Measurements from ENCODE around the gene WAPL.

GRCh38 chr10:86443069-86443468, 78.5 kb downstream of the WAPL start:
- TF ChIP-seq CTCF (conservative IDR thresholded peaks at IDR 0.05 in 1 of 2, IDR thresholded peaks at IDR 0.05 in 1 of 2; ENCODE audit: extremely low read depth in 1 of 2, insufficient read depth in 1 of 2, low read depth in 1 of 2, low read length in 2 of 2) (no peak), EZH2 (IDR thresholded peaks at IDR 0.05; ENCODE audit: borderline replicate concordance, low read length) (no peak)

All from mammary epithelial cell (primary cell).